ENCODE data around the gene ADAMTS12.

DNA sequence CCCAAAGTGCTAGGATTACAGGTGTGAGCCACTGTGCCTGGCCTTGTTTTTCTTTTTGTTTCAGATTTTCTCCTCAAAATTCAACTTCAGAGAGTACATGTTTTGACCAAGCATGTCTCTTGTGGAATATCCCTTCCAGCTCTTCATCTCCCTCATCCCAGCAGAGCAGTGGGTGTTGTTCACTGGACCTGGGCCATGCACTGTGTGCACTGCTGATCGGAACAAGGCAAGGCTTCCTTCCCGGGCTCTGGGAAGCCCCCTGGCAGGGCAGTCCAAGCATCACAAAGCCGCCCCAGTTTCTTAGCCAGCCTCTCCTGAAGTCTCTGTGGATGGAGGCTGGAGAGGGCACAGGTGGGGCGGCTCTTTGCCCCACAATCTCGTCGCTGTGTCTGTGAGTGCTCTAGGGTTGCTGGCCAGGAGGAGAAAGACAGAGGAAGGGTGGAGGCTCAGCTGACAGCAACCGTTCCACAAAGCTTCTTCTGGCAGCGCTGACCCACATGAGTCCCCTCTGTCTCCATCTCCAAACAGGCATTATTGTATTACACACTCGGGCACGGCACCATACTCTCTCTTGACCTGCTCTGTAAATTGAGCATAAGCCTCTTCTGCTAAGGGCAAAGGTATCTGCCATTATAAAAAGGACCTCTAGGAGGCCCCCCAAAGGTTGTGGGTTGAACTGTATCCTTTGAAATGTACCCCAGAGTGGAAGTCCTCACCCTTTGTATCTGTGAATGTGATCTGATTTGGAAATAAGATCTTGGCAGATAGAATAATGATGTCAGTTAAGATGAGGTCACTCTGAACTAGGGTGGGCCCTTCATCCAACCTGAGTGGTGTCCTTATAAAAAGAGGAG lies 361.4 kb downstream of the ADAMTS12 start:
- TF ChIP-seq GLIS3 (CRISPR knock-in tag; IDR thresholded peaks at IDR 0.05), result no peak
- TF ChIP-seq ARNTL (CRISPR knock-in tag; IDR thresholded peaks at IDR 0.05; ENCODE audit: borderline replicate concordance, low read depth), result no peak
- TF ChIP-seq ZFP3 (CRISPR knock-in tag; IDR thresholded peaks at IDR 0.05), result no peak
- no peak for TF ChIP-seq ZNF70 (CRISPR knock-in tag; IDR thresholded peaks at IDR 0.05)

Data from SK-N-SH treated with all-trans-retinoic acid at 6 μM for 48 hours (cell line).